HG03135 (cell line): ENCODE results near the gene DLG2.
A peak's percentile ranks its signal among the peaks of the same experiment; 100 is the strongest.
"Not testable (repeated sequence)": the region's sequence is repeated elsewhere in the genome, so short reads cannot be mapped to it uniquely, and the experiment has no call there.

Experiments used
- ATAC-seq: cut with Tn5 transposase; IDR thresholded peaks from one replicate; pipeline ENCODE4 v1.9.1; 2021; ENCODE audit warnings: mild to moderate bottlenecking, moderate library complexity; ENCODE audit not compliant: unreplicated experiment

Gene DLG2

DNA sequence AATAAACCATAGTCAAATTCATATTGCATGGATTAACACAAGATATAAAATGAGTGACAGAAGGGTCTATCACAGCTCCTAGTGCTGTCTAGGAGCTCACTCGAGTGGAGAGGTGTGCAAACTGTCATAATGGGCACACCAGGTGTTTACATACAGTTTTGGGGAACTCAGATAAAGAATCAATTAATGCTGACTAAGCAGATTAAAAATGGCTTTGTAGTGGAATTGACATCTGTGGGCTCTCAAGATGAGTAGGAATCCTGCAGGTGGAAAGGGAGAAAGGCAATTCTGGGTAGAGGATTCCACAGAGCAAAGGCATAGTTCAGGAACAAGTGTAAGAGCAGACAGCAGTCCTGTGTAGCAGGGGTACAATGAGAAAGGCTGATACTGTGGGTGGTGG lies 1844.8 kb downstream of the DLG2 start:
- ATAC-seq, result no peak

DNA sequence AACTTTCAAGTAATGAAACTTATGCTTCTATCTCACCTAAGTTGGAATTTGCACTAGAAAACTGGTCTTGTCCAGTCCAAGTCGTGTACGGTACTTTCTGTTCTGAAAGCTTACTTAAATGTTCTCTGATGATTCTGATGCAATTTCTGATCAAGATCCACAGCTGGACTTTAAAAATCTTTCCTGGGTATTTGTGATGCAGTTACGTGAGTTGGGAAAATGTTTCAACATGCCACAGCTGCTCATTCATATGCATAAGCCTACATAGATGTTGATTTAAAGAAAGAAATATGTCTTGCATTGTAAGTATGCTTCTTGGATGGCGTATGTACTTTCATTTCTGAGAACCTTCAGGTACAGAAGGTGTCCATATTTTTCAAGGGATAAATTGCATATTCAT lies 1847.3 kb downstream of the DLG2 start:
- ATAC-seq, result no peak

DNA sequence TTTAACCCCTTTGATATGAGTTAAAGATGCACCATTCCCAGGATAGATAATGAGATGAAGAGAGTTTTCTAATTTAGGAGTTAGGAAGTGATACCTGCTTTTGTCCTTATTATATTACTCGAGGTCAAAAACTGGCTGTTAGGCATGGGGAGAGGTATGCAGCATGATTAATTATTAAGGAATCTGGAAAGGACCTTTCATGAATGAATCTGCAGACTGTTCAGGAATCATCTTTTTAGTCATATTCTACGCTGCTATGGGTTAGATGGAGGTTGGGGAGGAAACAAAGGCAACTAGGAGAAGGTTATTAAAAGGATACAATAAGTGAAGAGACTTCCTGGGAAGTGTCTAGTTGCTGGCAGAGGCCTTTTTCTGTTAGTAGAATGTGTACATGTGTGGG lies 1848.5 kb downstream of the DLG2 start:
- ATAC-seq, result no peak

DNA sequence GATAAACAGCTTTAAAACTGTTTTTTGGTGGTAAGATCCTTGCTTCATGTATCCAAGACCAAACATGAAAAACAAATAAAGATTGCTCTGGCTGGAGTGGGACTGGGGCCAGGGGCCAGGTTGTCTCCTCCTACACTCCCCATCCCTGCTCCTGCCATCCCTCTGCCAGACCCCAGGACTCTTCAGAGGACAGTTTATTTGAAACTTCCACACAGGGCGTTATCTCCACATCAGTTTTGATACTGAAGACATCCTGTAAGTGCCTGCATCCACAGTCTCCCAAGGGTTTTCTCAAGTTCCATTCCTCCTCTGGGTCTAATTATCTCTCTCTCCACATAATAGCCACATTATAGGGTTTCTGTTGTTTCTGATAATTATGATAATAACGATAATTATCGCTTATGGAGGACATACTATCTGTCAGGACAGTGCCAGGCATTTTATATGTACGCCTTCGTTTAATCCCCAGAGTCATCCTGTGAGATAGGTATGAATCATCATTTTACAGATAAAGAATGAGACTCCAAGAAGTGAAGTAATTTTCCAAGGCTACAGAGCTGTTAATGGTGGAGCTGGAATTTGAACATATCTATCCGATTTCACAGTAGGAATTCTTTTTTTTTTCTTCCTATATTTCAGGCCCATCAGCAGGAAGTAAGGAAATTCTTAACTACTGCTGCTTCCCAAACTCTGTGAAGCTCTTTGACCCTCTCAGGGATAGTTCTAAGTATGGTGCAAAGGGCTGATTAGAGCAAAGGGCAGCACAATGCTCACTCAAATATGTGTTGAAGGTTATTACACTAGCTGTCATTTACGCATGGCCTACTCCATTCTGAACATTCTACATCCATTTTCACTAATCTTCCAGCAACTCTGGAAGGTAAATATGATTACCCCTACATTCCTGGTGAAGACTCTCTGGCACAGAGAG lies 1852.9 kb downstream of the DLG2 start:
- no peak for ATAC-seq

DNA sequence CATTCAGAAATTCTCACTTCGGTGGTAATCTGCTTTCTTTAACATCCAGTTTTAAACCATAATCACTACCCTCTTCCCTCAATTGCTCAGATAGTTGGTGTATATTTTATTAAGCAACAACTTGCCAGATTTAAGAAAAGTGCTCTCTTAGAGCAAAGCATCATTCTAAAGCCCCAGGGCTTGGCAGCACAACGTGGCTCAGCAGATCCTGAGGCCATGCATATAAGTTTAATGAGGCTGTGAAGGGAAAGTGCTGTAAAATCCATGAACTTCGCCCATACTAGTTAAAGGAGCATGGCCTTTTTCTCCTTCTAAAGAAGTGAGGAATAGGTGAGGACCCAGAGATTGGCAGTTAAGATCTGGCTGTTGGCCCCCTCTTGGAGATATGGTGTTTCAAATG lies 1858.7 kb downstream of the DLG2 start:
- ATAC-seq, result no peak

DNA sequence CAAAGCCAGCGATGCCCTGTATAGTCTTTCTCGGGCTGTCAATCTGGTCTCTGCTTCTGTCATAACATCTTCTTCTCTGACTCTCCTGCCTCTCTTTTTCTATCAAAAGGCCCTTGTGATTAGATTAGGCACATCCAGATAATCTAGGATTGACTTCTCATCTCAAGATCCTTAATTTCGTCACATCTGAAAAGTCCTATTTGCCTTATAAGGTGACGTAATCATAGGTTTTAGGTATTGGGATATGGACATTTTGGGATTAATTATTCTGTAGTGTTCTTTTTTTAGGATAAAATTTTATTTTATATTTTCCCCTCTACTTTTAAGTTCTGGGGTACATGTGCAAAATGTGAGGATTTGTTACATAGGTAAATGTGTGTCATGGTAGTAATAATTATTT lies 1860.2 kb downstream of the DLG2 start:
- no peak for ATAC-seq

DNA sequence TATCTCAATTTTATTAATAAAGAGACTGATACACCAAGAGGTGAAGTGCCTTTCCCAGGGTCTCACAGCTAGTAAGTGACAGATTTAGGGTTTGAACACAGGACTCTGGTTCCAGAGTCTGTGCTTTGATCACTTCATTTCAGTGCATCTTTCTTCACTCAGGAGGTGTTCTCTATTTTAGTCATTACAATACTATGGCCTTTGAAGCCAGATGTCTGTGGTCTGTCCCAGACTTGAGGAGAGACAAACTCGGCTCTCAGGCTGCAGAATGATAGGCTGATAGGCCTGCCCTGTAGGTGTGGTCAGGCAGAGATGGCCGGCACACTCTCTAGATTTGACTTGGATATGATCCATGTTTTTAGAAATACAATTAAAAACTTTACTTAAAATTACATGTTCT lies 1862.5 kb downstream of the DLG2 start:
- no peak for ATAC-seq

DNA sequence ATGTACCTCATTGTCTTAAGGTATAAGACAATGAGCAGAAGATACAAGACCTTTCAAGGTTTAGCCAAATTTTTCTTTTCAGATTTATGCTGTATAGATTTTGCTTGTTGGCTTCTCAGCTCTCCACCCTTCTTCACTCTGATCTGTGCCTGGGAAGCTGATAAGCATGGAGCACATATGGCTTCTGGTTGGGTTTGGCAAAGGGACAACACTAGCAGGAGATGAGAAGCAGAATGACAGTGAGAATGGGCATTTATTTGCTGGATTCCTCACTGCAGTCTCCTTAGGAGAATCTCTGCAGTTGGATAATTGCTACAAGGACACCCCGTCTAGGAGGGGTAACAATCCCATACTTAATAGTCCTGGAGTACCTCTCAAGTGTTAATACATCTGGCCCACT lies 1866.2 kb downstream of the DLG2 start:
- ATAC-seq, result no peak

DNA sequence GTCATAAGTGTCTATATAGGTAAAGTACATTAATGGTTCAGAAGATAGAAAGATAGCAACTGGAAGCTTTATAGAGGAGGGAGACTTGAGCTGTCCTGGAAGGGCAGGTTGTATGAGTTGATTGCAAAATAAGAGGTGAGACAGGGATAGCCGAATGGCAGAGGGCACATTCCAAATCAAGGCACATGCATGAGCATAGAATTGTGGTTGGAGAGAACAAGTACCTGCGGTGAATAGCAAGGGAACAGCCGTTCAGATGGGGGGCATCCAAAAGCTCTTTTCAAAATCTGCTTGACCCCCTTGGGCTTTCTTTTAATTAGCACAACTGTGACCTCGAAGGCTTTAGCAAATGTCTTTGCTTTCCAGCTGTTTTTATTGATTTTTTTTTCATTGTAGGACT lies 1868.0 kb downstream of the DLG2 start:
- no peak for ATAC-seq

DNA sequence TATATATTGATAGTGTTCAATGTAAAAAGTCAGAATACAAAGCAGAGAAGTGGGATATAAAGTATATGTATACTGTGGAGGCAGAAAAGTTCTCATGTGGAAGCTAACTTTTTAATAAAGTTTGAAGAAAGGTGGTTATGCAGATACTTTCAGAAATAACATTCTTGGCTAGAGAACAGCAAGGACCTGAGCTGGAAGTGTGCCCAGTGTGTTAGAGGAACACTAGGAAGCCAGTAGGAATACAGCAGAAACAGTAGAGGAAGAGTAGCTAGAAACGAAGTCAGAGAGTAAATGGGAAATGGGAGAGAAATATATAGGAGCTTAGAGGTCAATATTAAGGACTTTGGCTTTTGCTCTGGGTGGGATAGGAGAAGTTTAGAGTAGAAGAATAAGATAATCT lies 1876.1 kb downstream of the DLG2 start:
- no peak for ATAC-seq

DNA sequence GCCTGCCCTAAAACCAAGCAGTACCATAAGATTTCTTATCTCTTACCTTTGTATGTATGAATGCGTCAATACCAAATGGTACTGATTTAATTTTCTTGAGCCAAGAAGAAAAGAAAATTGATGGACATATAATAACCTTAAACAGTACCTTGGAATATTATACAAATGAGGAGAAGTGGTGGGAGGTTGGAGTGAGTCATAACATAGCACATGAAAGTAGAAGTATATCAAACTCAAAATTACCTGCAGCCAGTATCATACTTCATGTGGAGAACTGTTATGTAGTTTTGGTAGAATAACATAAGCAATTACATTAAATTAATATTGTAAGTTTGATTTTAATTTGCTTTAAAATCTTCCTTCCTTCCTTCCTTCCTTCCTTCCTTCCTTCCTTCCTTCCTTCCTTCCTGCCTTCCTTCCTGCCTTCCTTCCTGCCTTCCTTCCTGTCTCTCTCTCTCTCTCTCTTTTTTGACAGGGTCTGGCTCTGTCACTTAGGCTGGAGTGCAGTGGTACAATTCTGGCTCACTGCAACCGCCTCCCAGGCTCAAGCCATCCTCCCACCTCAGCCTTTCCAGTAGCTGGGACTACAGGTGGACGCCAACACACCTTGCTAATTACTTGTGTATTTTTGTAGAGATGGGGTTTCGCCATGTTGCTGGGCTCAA lies 1880.1 kb downstream of the DLG2 start:
- no peak for ATAC-seq

DNA sequence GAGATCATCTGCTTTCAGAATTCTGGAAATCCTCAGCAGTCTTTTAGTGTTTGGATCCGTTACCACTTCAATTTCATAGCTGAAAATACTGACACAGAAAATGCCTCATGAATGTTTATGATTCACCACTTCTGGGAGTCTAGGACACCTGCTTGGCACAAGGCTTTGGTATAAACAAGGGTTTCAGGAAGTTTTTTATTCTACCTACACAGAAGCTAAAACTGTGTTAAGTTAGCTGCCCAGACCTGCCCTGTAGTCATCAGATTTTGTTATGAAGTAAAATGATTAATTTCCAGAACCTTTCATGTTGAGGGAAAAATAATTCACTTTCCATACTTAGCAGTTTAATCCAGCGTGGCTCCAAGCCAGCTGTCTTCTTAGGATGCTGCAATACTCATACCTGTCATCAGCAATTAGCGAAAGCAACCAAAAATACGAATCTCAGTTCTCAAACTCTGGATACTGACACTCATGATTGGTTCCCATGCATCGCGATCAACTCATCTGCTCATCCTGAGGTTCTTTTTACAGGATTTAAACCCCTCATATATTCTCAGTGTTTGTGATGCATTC lies 1882.4 kb downstream of the DLG2 start:
- no peak for ATAC-seq

DNA sequence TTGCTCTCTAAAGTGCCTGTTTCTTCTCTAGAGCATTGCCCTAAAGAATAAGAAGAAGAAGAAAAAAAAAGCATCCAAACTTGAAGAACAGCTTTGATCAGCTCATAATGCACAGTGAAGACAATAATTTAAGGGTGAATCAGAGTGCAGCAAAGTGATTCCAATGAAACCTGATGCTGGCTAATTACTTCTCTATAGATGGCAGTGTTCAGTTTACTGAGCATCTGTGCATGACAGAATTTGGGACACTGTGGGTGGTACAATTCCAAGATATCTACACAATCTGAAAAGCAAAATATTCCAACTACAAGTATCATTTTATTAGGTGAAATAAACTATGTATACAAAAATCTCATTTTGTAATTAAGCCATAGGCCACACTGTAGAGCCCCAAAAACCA lies 1890.5 kb downstream of the DLG2 start:
- no peak for ATAC-seq

DNA sequence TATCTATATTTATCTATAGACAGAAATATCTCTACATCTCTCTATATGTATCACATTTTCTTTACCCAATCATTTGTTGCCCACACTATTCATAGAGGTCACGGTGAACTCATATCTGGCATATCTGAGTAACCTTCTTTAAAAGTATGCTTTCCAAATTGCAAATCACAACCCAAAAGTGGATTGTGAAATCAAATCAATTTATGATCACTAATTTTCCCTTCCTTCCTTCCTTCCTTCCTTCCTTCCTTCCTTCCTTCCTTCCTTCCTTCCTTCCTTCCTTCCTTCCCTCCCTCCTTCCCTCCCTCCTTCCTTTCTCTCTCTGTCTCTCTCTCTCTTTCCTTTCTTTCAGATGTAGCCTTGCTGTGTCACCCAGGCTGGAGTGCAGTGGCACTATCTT lies 1893.0 kb downstream of the DLG2 start:
- ATAC-seq, result no peak

DNA sequence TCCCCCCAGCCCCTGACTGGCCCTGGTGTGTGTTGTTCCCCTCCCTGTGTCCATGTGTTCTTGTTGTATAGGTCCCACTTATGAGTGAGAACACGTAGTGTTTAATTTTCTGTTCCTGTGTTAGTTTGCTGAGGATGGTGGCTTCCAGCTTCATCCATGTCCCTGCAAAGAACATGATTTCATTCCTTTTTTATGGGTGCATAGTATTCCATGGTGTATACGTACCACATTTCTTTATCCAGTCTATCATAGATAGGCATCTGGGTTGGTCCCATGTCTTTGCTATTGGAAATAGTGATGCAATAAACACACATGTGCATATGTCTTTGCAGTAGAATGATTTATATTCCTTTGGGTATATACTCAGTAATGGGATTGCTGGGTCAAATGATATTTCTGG lies 1895.9 kb downstream of the DLG2 start:
- not testable (repeated sequence) for ATAC-seq

DNA sequence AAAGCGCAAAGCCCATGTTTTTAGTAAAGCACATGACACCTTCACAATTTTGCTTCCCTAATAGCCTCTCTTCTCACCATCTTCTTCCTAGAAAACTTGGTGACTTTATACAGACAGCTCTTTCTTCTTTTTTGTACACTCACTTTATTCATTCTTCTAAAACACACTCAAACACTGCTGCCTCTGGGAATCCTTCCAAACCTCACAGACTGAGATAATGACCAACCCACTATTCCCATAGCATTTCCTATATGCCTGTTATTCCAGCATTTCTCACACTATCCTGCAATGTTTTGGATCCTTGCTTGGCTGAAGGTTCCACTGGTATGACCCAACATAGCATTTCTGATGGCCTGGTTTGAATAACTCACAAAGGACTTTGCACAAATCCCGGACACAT lies 1898.9 kb downstream of the DLG2 start:
- ATAC-seq, result no peak

DNA sequence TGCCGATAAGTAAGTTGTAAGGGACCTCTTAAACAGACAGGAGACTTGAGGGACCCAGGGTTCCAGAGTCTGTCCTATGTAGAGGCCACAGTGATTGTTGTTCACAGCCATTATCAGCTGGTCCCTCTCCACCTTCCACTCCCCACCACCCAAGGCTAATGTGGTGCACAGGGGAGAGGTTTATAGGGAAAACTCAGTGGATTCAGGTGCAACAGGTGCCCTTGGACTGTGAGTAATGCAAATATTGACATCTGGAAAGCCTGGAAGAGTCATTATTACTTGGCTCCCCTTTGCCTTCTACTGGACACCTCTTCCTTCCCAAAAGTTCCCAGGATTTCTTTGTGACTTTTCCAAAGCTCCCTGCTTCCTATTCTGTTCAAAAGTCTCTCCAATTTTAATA lies 1899.9 kb downstream of the DLG2 start:
- no peak for ATAC-seq

DNA sequence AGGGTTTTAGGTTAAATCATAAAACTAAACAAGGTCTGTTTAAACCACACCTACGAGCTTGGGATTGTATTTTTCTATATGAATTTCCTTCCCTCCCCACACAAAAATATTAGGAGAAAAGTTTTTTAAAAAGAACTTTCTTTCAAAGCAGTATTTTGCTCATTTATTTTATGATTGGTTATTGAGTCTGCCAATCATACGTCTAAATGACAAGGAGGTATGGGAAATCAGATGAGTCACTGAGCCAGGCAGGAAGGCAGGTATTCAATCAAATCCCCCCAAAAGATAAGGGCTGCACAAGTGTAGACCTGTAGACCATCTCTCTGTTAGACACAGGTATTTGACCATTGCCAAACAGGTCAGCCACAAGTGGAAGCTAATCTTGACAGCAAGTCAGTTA lies 1900.8 kb downstream of the DLG2 start:
- ATAC-seq, result no peak

DNA sequence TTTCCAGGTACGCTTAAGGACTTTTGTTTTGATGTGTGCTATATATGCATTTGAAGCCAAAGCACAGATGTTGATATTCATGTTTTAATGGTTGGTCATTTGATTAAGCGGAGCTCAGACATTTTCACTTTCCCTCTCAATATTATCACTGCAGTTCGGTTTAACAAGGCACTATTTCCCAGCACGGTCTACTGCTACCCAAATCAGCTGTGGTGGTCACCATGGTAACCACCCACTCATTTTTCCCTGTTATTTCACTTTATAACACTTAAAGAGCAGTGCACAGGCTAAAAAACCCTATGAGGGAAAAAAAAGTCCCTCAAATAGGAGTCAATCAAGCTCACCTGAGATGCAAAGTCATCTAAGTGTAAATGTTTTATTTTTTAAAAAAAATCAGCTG lies 1901.4 kb downstream of the DLG2 start:
- peak; percentile 58 for ATAC-seq

DNA sequence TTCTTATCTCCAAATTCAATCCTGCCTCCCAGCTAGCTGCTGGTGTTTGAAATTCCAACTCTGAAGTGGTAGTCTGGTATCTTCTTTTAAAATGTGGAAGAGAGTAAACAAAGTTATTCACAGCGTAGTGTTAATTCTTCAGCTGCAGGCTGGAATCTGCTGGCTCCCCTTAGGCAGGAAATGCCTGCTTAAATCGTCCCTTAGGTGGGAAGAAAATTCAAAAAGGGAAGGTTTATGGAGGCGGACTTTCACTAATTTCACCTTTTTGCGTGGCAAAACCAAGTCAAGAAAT lies 1901.9 kb downstream of the DLG2 start:
- no peak for ATAC-seq

DNA sequence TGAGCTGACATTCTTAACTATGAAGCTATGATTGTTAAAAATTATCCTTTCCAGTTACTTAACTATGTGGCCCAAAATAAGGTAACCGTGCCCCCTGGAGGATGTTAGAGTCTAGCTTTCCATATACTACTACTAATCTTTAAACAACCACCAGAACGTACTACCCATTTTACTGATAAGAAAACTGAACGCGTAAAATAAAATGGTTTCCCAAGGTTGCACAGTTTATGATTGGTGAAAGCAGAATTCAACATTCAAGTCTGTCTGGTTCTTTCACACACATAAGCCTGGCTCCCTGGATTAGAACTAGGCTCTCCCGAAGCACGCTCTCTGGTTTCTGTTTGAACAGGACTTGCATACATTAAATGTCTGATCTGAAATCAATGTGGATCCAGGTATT lies 1903.1 kb downstream of the DLG2 start:
- no peak for ATAC-seq

DNA sequence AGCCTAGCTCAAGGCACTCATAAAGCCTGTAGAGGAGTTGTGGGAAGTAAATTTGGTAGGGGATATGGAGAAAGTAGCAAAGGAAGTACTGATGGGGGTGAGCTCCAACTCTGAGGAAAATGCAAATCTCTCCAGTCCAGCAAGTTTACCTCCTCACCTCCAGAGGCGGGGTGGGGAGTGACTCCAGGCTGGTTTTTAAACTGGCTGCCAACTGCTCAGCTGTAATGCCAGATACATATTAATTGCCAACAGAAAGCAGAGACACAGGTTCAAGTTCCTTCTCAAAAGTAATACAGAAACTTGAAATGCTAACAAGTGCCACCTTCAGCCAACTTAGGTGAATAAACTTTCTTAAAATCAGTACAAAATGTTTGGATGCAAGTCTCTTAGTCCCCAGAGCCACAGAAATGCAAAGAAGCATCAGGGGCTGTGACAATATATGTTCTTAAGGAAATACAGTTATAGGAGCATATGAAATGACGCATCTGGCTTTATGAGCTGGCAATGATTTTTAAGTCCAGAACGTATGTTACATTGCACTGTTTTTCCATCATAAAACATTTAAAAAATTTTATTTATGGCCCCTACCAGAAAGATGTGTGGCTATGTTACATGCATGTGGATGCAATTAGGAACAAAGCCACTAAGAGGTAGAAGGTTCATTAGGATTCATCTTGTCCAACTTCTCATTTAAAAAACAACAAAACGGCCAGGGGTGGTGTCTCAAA lies 1904.6 kb downstream of the DLG2 start:
- ATAC-seq, result no peak
